AG04450 (cell line): ENCODE data around the gene STOML3. TPM values are rescaled to one million over a fixed set of nuclear protein-coding genes. Genes with fewer than 3 reads are reported as not detected.
"Not testable (repeated sequence)": the region's sequence is repeated elsewhere in the genome, so short reads cannot be mapped to it uniquely, and the experiment has no call there.

Experiments used
- CTCF ChIA-PET: fragments of 300-600, 350-600 bp; formaldehyde crosslinking; extraction: SDS; loops from one replicate; lab custom pipeline; 2022; ENCODE audit warnings: antibody characterized with exemption, inconsistent platforms; lab: Charles Lee
- POLR2A ChIA-PET: fragments of 350-600 bp; formaldehyde crosslinking; extraction: SDS; loops from one replicate; lab custom pipeline; 2021; ENCODE audit warnings: antibody characterized with exemption, inconsistent platforms; lab: Yijun Ruan, JAX
- DNase-seq: peaks from one replicate; pipeline ENCODE4 v3.0.0-alpha.2; 2011; ENCODE audit warnings: low read depth, low spot score
- H3K27ac ChIP-seq: one replicate; pipeline ENCODE4 v1.5.1; 2012; ENCODE audit warnings: low read depth, low read length, control low read depth
- H3K27me3 ChIP-seq: one replicate; pipeline ENCODE4 v1.6.0; 2012; ENCODE audit warnings: low read length; ENCODE audit not compliant: control insufficient read depth, insufficient read depth
- H3K4me3 ChIP-seq: 2 replicates; pipeline ENCODE4 v1.5.1; 2011; ENCODE audit warnings: mild to moderate bottlenecking, low read depth, low read length, control low read depth
- H3K9me3 ChIP-seq: 2 replicates; pipeline ENCODE4 v1.5.1; 2012; ENCODE audit warnings: low read length; ENCODE audit not compliant: control insufficient read depth, insufficient read depth
- polyA plus RNA-seq: library from polyadenylated mRNA; depleted of rRNA; stranded (reverse); fragments of >200 nt; gene quantifications from 2 replicates; pipeline ENCODE4 v1.2.3, GENCODE V29; 2011
- TF ChIP-seq, protein P1 (sequence below): IDR thresholded peaks from 2 replicates; pipeline ENCODE4 v1.5.1; 2011; ENCODE audit warnings: low read depth, low read length, control low read depth, inconsistent platforms

STOML3 gene
- polyA plus RNA-seq, 1 experiment, result not detected

DNA sequence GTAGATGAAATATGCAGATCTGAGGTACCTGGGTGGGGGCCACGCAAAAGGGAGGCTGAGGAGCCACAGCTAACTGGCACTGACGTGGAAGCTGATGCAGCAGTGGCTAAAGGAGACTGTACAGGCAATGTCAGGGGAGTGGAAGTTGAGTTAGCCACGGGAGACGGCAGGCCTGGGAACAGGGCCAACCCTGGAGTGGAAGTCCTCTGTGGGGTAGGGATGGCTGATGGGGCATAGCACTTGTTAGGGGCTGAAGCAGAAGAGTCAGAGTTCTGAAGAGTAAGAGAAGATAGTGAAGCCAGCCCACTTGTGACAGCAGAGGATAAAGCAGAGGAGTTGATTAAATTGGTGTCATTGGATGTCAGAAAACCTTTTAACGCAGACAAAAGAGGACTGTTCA, 22.8 kb upstream of the STOML3 start:
- Histone ChIP-seq H3K4me3 (no peak overlapping the region), H3K27ac (no peak overlapping the region), H3K9me3 (no peaks in the 10 kb centered on the region), H3K27me3 (no peaks in the 10 kb centered on the region)
- DNase-seq, result no peak
- ChIA-PET CTCF (no interaction called here), POLR2A (no interaction called here)
- TF ChIP-seq, protein P1, sequence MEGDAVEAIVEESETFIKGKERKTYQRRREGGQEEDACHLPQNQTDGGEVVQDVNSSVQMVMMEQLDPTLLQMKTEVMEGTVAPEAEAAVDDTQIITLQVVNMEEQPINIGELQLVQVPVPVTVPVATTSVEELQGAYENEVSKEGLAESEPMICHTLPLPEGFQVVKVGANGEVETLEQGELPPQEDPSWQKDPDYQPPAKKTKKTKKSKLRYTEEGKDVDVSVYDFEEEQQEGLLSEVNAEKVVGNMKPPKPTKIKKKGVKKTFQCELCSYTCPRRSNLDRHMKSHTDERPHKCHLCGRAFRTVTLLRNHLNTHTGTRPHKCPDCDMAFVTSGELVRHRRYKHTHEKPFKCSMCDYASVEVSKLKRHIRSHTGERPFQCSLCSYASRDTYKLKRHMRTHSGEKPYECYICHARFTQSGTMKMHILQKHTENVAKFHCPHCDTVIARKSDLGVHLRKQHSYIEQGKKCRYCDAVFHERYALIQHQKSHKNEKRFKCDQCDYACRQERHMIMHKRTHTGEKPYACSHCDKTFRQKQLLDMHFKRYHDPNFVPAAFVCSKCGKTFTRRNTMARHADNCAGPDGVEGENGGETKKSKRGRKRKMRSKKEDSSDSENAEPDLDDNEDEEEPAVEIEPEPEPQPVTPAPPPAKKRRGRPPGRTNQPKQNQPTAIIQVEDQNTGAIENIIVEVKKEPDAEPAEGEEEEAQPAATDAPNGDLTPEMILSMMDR, result no peak

DNA sequence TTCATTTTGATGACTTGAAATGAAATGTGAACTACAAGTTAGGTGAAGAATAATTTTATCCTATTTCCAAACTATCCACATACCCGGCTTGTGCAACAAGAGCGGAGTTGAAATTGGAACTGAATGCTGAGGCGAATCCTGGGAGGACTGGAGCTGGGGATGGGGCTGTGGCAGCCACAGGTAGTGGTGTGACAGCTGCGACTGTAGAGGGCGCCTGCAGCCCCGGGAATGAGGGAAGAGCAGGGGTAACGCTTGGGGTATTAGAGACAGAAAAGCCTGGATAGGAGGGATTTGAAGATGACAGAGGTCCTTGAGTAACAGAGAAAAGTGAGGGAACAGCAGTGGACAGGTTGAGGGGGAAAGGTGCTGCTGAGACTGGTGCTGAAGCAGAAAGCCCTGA, 22.0 kb upstream of the STOML3 start:
- ChIA-PET CTCF (no interaction called here), POLR2A (no interaction called here)
- TF ChIP-seq, protein P1, result no peak
- Histone ChIP-seq H3K4me3 (no peak overlapping the region), H3K27ac (no peak overlapping the region), H3K9me3 (no peaks in the 10 kb centered on the region), H3K27me3 (no peaks in the 10 kb centered on the region)
- no peak for DNase-seq

DNA sequence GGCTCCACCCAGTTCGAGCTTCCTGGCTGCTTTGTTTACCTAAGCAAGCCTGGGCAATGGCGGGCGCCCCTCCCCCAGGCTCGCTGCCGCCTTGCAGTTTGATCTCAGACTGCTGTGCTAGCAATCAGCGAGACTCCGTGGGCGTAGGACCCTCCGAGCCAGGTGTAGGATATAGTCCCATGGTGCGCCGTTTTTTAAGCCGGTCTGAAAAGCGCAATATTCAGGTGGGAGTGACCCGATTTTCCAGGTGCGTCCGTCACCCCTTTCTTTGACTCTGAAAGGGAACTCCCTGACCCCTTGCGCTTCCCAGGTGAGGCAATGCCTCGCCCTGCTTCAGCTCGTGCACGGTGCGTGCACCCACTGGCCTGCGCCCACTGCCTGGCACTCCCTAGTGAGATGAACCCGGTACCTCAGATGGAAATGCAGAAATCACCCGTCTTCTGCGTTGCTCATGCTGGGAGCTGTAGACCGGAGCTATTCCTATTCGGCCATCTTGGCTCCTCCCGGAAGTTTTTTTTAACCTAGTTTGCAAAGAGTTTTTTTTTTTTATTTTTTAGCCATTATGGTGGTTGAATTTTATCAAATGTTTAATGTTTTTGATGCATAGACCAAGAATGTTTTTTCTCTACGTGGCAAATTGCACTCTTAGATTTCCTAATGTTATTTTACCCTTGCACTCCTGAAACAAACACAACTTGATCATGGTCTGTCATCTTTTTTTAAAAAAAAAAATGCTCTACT, 15.9 kb upstream of the STOML3 start:
- H3K9me3 ChIP-seq, H3K27me3 ChIP-seq, H3K27ac ChIP-seq, H3K4me3 ChIP-seq, DNase-seq, POLR2A ChIA-PET, CTCF ChIA-PET: not testable (repeated sequence)

DNA sequence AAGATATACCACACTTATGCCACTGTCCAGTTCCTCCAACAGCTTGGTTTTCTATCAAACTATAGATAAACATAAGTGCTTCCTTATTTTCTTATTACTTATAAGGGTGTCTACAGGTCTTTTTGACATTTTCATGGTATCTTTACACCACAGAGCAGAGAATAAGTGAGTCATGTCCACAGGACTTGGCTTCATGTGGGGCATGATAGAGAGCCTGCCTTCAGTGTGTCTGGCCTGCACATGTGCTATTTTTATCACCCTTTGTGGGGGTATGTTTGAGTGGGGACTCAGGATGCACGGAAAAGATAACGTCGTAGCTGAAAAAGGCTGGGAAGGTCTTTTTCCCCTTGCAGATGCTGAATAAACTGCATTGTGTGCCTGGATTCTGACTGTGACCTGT, 8.1 kb upstream of the STOML3 start:
- TF ChIP-seq, protein P1, result no peak
- Histone ChIP-seq H3K27me3 (no peaks in the 10 kb centered on the region), H3K9me3 (no peaks in the 10 kb centered on the region), H3K4me3 (no peak overlapping the region), H3K27ac (no peak overlapping the region)
- ChIA-PET POLR2A (no interaction called here), CTCF (no interaction called here)
- no peak for DNase-seq

DNA sequence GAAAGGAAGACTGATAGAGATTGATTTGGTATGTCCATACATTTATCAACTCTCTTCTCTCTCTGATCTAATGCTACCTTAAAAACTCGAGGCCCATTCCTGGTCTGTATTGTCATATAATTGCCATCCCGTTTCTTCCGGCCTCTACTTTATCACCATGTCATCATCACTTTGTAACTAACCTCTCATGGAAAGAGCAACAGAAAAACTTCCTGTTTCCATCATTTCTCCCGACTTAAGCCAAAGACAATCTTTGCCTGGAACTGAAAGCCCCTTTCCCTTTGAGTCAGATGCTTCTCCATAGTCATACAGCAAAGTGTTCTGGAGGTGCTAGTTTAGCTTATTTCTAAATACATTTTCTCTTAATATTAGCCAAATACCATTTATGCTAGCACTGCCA, 2.8 kb upstream of the STOML3 start:
- CTCF ChIA-PET, result interaction anchor here (1.1 kb wide), 1 partner anchor 14 kb away, joined by 3 read pairs; no protein-coding TSS in a partner anchor
- Histone ChIP-seq H3K9me3 (no peaks in the 10 kb centered on the region), H3K4me3 (no peak overlapping the region), H3K27me3 (no peaks in the 10 kb centered on the region), H3K27ac (no peak overlapping the region)
- POLR2A ChIA-PET, result no interaction called here
- DNase-seq, result no peak
- TF ChIP-seq, protein P1, result no peak
